ENCODE results near the gene ZNRF1.
"Not testable (repeated sequence)": the region's sequence is repeated elsewhere in the genome, so short reads cannot be mapped to it uniquely, and the experiment has no call there.

ZNRF1 gene

GRCh38 chr16:75081179-75081859, 82.5 kb downstream of the ZNRF1 start:
- DNase-seq = no peak

GRCh38 chr16:75083813-75084212, 85.0 kb downstream of the ZNRF1 start:
- DNase-seq = no peak

GRCh38 chr16:75085556-75085955, 86.7 kb downstream of the ZNRF1 start:
- no peak for DNase-seq

GRCh38 chr16:75086281-75086680, 87.5 kb downstream of the ZNRF1 start:
- DNase-seq = no peak

GRCh38 chr16:75086688-75087374, 88.0 kb downstream of the ZNRF1 start:
- no peak for DNase-seq

GRCh38 chr16:75087375-75087979, 88.7 kb downstream of the ZNRF1 start:
- DNase-seq = no peak

GRCh38 chr16:75088216-75088615, 89.4 kb downstream of the ZNRF1 start:
- no peak for DNase-seq

- no peak for DNase-seq
These were observed 90.1 kb downstream of the ZNRF1 start for GRCh38 chr16:75088934-75089333.

- no peak for DNase-seq
These were observed 90.8 kb downstream of the ZNRF1 start for GRCh38 chr16:75089486-75090202.

GRCh38 chr16:75090899-75091298, 92.1 kb downstream of the ZNRF1 start:
- DNase-seq = not testable (repeated sequence)

- not testable (repeated sequence) for DNase-seq
These were observed 92.8 kb downstream of the ZNRF1 start for GRCh38 chr16:75091619-75092018.

- DNase-seq = no peak
These were observed 94.0 kb downstream of the ZNRF1 start for GRCh38 chr16:75092777-75093176.

GRCh38 chr16:75093598-75094540, 95.0 kb downstream of the ZNRF1 start:
- no peak for DNase-seq

GRCh38 chr16:75095204-75095621, 96.4 kb downstream of the ZNRF1 start:
- no peak for DNase-seq

GRCh38 chr16:75096656-75097055, 97.8 kb downstream of the ZNRF1 start:
- no peak for DNase-seq

- no peak for DNase-seq
These were observed 98.5 kb downstream of the ZNRF1 start for GRCh38 chr16:75097191-75097761.

GRCh38 chr16:75097941-75098901, 99.4 kb downstream of the ZNRF1 start:
- peak; percentile 79 for DNase-seq

- DNase-seq = no peak
These were observed 100.3 kb downstream of the ZNRF1 start for GRCh38 chr16:75099075-75099667.

- peak; percentile 53 for DNase-seq
These were observed 101.1 kb downstream of the ZNRF1 start for GRCh38 chr16:75099738-75100602.

Data from CD4-positive, alpha-beta T cell treated with Interleukin-17A for 1 hour (primary cell).